GM18873 (cell line): ENCODE results near the gene SMAD5.

ENCODE experiments used
- ATAC-seq: cut with Tn5 transposase; IDR thresholded peaks from one replicate; pipeline ENCODE4 v1.9.1; 2021; ENCODE audit warnings: mild to moderate bottlenecking, moderate library complexity, moderate number of reproducible peaks; ENCODE audit not compliant: unreplicated experiment, low FRiP score

The SMAD5 gene

DNA sequence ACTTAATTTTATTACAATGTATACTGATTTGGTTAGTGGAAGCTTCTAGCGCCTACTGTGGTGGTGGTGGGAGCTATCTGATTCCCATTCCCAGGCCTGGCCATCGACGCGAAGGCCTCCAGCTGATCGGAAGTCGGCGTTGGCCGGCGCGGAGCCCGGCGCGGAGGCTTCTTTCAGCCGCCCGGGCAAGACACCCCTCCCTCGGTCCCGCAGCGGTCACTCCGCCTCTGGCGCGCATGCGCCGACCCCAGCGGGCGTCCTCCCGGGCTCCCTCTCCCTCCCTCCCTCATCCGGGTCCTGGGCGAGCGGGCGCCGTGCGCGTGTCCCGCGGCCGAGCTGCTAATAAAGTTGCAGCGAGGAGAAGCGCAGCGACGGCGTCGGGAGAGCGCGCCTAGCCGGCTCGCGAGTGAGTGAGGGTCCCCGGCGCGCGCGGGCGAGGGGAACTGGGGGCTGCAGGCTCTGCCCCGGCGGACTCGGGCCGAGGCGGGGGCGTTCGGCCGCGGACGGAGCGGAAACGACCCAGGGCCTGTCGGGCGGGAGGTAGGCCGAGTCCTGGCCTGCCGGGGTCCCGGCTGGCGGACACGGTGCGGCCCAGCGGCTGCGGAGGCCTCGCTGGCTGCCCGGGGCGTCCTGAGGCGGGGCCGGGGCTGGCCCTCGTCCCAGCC lies at the start of gene SMAD5:
TSS of gene SMAD5 (plus strand) at position 289 of the 665 bp plus-strand sequence. CDS start 20,916 bp downstream, outside the sequence.
- ATAC-seq: peak; percentile 76

DNA sequence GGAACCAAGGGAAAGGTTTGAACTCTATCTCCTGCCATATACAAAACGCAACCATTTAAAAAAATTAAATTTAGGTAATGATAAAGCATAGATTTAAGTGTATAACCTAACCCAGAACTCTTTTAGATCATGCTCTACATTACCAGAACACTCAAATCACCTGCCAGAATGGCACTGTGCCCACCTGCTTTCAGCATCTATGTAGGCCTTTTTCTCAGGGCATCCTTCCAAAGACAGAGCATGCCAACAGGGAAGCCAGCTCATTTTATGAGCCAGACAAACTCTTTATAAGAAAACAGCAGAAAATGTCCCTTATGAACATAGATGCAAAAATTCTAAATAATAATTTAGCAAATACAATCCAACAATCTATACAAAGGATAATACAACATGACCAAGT lies 47.9 kb upstream of the SMAD5 start:
- no peak for ATAC-seq

DNA sequence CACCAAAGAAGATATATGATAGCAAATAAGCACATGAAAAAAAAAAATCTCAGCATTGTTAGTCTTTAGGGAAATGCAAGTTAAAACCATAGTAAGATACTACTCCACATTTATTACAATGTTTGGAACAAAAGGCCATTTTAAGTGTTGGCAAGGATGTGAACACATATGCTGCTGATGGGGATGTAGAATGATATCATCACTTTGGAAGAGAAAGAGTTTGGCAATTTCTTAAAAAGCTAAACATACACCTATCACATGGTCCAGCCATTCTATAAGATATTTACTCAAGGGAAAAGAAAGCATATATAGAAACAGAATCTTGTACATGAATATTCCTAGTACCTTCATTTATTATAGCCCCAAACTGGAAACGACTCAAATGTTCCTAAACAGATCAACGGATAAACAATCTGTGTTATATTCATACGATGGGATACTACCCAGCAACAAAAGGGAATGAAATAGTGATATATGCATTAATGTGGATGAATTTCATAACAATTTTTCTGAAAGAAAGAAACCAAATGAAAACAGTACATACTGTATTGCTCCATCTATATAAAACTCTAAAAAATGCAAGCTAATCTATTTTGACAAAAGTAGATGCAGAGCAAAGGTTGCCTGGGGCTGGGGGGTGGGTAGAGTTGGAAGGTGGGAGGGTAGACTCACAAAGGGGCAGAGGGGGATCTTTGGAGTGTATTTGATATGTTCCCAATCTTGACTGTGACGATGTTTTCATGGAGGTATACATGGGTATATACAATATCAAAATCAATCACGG lies 45.7 kb upstream of the SMAD5 start:
- no peak for ATAC-seq

DNA sequence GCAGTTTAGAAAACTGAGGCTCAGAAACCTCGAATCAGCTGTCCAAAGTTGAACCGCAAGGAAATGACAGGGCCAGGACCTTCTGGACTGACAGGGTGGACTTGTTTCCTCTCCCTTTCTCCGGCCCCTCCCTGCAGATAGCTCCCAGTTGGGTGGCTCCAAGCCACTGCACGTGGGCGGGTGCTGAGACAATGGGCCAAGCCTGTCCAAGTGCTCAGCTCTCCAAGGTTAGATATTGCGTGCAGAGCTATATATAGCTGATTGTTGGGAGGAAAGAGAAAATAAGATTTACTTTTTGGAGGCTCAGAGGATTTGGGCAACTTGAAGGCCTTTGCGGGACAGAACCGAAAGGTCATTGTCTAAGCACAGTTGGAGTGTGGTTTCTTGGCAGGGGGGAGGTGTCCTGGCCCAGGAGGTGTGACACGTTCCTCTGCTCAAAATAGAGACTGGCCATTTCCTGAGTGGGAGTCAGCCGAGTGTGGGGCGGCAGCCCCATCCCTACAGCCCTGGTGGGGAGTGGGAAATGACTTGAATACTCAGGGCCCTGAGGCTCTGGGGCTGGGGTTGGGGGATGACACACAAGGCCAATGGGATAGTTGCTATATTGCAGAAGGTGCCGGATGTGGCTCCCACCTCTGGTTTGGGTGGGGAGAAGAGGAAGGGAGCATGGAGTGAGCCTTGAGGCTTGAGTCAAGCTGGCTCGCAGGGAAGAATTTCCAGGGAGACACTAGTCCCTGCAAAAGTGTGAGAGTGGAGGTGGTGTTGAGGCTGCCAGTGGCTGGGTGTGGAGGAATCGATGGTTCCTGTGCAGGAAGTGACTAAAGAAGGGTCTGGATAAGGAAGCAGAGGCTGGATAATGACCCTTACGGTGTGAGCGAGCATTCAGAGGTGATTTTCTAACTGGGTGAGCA lies 44.4 kb upstream of the SMAD5 start:
- ATAC-seq: no peak

DNA sequence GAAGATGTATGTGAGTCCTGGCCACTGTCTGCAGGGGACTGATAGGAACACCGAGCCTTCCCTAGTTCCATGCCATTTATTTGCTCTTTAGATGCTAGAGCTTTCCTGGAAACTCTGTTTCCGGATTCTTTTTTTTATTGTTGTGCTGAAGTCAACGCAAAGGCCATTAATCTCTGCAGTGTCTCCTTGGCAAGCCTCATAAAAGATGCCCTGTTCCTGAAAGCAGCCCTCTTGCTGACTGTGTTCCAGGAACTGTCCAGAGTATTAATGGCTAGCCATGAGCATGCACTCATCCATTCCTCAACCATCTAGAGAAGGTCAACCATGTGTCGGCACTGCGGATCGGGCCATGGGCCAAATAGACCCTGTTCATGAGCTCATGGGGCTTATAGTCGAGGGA lies 42.9 kb upstream of the SMAD5 start:
- no peak for ATAC-seq

DNA sequence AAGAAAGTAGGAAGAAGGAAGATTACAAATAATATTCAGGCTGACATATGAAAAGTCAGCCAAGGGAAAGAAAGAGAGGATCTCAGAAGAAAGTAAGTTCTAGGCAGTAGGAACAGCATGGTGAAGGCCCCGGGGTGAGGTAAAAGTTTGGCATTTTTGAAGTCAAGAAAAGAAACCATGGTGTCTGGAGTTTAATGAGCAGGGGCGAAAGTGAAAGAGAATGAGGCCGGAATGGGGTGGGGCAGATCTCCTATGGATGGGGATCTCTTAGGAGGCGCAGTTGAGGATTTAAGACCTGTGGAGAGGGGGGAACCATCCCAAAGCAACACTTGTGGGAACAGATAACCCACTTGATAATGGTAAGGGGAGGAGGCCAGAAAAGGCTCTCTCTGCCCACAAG lies 42.3 kb upstream of the SMAD5 start:
- no peak for ATAC-seq

DNA sequence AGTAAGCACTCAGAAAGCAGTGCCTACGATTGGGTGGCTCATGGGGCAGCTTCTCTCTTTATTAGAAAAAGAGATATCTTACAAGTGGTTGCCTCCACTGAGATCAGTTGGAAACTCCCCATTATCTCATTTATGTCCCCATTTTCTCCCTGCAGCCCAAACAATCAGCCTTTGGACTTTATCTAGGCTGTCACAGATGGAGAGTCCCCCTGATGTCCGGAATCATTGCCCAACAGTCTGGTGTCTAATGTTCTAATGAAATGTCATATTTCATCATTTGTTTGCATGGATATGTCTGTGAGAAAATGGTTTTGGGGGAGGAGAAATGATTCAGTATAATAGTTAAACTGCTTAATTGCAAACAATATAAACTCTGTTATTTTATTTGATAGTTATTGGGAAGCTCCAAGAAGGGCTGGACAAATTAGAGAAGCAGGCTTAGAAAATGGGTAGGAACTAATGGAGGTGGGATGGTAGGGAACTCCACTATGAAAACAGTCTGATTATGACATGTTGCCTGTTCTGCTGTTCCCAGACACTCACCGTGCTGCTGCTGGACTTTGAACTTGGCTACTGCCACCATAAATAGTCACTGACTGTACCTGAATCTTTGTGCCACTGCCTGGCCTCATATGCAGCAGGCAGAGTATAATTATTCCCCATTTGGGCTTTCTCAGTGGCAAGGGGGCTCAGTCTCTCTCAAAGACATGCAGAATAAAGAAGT lies 38.3 kb upstream of the SMAD5 start:
- ATAC-seq: no peak

DNA sequence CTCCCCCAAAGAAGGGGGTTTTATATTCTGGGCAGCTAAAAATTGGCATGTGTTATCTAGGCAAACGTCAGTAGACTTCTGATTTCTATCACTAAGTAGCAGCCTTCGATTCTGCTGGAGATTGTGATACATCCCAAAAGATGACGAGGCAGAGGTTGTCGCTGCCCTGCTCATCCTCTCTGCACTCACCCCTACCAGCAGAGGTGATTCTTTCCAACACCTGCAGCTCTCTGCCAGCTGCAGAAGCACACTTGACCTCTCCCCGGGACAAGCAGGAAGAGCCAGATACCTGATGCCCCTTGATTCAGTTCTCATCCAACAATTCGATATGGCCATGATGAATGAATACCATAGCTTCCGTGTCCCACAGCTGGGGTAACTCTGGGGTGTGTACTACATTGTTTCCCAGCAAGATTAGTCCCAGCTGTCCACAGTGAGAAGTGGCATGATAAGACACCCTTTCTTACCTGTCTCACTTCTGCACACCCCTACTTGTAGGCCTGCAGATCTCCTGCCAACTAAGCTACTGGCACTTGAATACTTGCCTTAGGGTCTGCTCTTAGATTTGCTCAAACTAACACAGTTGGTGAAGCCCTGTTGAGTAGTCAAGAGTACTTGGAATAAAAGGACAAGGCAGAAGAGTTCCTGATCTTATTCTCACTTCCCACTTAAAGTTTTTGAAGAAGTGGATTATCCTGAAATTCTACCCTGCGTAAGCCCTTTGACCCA lies 37.6 kb upstream of the SMAD5 start:
- ATAC-seq: no peak

DNA sequence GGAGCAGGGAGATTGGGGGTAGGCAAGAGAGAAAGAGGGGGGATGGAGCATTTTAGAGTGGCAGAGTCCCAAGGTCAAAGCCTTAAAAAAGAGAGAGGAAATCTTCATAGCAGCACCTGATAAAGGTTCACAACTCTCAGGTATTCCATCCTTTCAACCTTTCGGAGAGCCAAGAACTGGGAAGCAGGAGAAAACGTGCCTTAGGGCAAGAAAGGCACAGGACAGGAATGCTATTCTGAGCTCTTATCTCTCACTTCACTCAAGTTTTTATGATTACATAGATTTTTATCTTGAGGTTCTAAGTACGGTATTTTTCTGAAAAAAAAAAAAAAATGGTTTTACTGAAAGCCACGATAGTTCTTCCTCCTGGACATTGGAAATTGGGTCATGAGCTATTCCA lies 34.5 kb upstream of the SMAD5 start:
- no peak for ATAC-seq

DNA sequence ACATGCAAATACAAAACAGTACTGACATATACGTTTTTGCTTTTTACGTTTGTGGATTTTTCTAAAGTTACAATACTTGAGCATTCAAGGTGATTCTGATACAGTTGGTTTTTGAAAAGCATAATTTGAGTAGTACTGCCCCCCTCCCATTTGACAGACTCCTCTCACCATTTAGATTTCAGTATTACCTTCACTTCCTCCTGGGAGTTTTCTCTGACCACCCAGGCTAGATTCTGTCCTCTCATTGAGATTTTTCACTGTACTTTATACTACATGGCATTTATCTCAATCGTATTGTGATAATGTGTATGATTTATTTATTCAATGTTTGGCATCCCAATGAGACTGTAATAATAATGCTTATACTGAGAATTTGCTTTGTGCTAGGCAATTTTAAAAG lies 32.8 kb upstream of the SMAD5 start:
- no peak for ATAC-seq

DNA sequence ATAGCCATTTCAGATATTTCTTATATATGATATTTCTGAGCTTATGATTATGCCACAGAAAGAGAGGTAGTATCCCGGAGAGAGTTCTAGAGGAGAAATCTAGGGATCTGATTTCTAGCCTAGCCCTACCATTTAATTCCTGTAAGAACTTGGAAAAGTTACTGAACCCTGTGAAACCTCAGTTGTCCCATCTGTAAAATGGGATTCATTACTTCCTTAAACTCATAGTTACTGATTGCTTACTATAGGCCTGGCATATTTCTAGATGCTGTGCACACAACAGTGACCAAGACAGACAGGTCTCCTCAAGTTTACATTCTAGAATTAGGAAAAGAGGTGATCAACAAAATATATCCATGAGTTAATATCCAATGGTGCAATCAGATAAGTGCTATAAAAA lies 30.8 kb upstream of the SMAD5 start:
- no peak for ATAC-seq

DNA sequence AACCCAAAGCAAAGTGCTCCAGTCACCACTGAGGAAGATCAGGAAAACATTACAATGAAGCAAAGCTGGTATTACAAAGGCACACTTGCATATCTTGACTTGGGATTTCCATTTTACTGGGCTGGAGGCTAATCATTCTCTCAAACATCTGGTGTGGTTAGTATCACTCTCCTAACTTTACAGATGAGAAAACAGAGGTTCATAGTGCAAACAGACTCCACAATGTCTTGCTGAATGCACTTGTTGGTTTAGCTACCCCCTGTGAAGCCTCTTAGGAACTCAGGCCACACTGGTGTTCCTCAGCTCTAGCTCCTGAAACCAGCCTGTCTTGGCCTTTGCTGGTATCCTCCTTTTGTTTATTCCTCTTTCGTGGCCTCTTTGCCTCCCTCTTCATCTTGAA lies 29.5 kb upstream of the SMAD5 start:
- ATAC-seq: peak; percentile 74

DNA sequence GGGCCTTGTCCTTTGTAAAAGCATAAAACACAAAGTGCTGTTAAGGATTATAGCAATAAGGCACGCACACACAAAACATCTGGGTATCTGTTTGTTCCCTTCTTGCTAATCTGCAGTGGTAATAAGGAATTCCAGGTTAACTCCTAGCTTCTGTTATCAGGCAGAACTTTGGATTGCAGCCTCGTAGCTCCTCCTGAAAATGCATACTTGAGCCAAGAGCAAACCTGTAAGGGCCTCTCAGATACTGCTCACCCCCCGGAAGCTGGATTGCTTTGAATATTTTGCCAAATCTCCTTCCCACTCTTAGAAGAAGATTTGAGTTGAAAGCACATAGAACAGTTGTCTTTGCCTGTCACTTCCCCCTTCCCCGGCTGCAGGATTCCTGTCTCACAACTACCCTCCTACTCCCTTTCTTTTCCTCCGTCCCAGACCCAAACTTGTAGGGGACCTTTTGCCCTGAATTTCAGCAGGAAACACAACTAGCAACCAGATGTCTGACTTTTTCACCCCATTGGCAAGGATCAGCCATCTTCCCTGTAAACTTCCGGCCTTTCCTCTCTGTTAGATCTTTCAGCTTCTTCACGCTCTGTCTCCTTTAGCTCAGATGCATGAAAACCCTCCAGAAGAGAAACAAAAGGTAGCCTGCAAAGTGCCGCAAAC lies 28.2 kb upstream of the SMAD5 start:
- no peak for ATAC-seq

DNA sequence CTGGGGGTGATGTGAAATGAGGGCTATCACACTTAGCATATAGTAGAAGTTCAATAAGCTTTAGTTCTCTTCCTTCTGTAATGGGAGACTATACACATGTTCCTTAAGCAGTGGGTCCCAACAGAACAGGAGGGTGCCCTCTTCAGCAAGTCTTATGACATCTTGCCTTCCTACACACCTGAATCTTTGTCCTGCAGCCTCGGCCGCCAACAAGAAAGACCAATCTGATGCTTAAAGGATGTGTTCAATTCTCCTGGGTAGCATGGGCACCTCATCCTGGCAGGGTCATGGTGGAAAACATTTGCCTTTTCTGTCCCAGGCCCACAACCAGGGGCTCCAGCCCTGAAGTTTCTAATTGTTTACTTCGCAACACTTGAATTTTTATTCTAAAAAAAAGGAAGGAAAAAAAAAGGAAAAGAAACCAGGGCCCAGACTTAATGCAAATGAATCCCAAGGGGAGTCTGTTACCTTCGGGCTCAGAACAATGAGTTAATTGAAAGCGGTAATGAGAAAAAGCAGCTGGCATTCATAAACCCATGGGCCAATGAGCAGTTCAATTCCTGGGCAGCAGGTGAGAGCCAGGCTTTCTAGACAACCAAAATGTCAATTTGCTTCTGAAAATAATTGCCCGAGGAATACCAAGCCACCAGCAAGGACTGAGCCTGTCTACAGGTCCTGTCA lies 26.2 kb upstream of the SMAD5 start:
- no peak for ATAC-seq

DNA sequence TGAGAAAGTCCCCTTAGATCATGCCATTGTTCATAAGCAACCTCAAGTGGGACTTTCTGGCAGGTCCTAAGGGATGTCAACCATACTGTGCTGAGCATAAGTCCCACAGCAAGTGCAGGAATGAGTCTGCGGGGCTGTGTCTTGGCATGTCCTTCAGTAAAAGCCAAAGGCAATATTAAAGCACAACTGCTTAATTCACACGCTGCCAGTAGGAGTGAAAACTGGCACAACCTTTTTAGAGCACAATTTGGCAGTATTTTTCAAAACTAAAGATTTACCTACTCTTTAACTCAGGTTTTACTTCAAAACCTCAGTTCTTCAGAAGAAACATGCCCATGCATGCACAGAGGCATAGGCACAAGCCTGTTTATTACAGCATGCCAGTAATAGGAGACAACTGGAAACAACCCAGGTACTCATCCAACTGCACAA lies 24.4 kb upstream of the SMAD5 start:
- ATAC-seq: peak; percentile 63

DNA sequence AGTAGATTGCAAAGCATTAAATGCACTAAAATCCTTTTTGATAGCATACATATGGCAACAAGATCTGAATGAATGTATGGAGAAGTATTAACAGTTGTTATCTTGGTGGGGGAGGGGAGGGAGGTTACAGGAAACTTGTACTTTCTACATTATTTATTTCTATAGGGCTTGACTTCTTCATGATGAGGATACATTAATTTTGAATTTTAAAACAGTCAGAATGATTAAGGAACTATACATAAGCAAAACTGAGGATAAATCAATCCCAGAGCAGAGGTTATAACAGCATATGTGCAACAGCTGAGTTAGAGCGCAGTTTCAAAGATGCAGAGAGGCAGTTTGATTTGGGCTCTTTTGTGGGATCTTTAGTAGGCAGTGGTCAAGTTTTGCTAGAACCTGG lies 23.9 kb upstream of the SMAD5 start:
- ATAC-seq: no peak

DNA sequence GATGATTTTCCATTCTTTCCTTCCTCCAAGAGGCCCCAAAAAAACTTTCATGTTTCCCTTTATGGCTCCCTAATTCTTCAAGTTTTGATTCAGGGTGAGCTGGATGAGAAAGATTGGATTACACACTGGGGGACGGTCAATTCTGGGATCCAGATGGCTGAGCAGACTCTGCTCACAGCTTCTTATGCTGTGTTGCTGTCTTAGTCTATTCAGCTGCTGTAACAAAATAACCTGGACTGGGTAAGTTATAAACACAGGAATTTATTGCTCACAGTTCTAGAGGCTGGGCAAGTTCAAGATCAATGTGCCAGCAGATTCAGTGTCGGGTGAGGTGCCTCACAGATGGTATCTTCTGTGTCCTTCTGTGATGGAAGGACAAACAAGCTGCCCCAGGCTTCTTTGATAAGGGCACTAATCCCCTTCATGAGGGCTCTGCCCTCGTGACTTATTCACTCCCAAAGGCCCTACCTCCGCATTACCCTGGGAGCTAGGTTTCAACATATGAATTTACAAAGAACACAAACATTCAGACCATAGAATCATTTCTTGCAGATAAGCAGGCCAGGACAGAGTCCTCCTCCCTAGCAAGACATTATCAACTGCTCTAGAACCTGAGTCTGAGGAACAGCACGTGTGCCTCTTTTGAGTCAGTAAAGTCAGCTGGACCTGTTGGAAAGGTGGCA lies 23.1 kb upstream of the SMAD5 start:
- no peak for ATAC-seq

DNA sequence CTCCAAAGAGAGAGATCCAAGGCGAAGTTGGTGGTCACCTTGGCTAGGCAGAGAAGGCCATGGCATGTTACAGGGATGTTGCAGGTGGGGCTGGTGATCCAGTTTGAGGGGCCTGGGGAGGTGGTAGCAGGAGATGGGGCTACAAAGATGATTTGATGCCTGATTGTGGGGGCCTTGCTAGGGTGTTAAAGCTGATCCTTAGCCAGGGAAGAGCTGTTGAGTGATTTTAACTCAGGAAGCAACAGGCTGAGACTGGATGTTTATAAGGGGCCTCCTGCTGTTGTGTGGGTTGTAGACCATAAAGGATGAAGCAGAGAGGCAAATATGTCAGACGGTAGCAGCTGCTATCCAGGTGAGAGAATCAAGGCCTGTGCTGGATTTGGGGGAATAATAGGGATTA lies 19.0 kb upstream of the SMAD5 start:
- ATAC-seq: no peak
